GM12892 (cell line): ENCODE measurements around the gene PTPRN2.

ENCODE experiments used
- POLR2A ChIP-seq: IDR thresholded peaks from 2 replicates; pipeline ENCODE4 v1.6.1; 2011; ENCODE audit warnings: low read depth, low read length, control low read depth
- POLR2AphosphoS5 ChIP-seq: IDR thresholded peaks from 2 replicates; pipeline ENCODE4 v1.6.1; 2011; ENCODE audit warnings: low read depth, low read length, control low read depth

DNA sequence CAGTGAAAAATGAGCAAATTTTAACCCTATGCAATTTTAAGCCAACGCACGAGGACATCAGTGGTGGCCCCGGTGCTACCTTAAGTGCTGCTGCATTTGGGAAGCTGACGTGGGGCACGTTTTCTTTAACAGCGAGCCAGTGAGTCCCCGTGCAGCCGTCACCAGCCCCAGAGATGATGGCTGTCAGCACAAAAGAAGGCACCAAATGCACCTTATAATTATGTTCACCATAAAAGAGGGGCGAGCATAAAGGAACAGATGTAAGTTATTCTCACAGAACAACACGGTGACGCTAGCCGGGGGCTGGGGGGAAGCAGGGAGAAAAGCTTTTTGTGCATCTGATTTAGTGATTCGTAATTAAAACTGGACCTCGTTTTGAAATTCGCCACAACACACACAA lies 990.7 kb downstream of the PTPRN2 start:
- TF ChIP-seq POLR2A (no peak), POLR2AphosphoS5 (no peak)
